HG02852 (cell line): Measurements from ENCODE around the gene NFU1.
A peak's percentile ranks its signal among the peaks of the same experiment; 100 is the strongest.
"Not testable (repeated sequence)": the region's sequence is repeated elsewhere in the genome, so short reads cannot be mapped to it uniquely, and the experiment has no call there.

ENCODE experiments used
- ATAC-seq: cut with Tn5 transposase; IDR thresholded peaks from one replicate; pipeline ENCODE4 v1.9.1; 2021; ENCODE audit warnings: mild to moderate bottlenecking, moderate library complexity; ENCODE audit not compliant: unreplicated experiment

The NFU1 gene

DNA sequence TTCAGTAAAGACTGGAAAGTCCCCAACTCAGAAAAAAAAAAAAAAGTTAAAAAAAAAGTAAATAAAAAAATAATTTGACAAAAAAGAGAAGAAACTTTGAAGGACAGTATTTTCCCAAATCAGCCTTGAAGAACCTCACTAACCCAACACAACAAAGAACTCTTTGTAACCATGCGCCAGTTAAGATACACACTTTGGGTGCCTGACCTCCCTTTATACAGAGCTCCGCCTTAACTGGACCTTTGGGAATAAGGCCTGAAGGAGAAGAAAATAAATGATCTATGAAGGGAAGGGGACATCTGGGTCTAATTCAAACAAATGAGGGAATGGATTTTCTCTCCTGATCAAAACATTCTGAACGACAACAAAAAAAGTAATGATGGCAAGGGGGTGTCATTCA, 48.0 kb downstream of the NFU1 start:
- ATAC-seq, result no peak

DNA sequence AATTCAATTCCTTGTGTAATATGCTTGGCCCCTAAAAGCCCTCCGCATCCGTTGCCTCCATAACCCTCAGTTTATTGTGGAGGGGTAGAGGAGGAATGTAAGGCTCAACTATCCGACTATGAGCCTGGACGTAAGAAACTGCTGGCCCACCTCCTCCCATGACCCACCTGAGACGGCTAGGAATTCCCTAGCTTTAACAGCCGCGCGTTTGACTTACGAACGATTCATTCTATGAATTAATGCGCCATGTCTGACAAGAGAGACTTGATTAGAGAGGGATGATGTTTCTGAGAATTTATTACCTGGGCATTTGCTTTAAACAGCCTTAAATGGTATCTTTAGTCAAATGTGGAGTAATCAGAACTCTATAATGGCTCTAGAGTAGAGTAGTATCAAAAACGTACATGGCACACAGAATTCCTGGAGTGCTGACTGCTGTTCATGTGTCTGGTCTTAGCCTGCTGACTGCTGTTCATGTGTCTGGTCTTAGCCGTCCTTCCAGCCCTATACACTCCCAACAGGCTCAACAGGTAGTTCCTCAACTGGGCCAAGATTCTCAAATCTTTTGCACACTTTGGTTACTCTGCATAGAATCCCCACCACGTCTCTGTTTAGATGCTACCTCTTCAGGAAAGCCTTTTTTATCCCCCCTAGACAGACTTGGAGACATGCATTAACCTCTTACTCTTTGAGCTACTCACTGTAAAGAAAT, 49.3 kb downstream of the NFU1 start:
- ATAC-seq, result no peak

DNA sequence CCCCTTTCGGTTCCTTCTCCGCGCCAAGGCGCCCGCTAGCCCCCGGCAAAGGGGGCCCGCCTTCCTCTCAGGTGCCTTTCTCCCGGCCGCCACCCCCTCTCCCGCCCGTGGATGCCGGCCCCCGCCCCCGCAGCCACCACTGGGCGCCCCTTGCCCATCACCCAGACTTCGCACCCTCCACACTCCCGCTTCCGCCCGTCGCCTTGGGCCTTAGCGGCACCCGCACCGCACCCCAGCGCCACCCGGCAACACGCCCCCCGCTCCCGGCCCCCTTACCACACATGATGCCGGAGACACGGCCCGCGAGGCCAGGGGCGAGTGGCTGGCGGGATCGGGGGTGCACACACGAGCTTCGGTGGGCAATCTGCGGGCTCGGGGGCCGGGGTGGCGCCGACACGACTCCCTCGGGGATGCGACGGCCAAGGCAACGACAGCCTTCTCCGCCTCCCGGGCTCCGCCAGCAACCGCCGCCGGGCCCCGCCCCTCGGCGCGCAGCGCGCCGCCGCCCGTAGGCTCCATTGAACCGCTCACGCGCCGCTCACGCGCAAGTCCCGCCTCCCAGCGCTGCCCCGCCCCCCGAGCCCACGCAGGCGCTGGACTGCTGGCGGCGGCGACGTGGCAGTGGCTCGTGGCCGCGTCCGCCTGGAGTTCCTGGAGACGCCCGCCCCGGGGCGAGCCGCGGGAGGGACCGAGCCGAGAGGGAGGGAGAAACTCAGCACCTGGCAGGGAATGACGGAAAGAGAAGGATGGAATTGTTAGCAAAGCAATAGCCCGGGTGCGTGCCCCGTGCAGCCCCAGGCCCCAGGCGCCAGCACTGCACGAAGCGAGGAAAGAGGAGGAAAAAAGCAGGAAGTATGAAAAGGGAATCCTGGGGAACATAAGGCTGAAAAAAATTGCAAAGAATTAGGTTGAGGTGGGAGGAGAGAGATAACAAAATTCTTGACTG, 50.2 kb downstream of the NFU1 start, which contains the start of gene GFPT1:
GFPT1 (minus strand) TSS at position 439 of the 946 bp plus-strand sequence; CDS start at position 283, 156 bp downstream.
- peak; percentile 84 for ATAC-seq

GRCh38 chr2:69386360-69386759, 50.9 kb downstream of the NFU1 start:
- ATAC-seq, result peak; percentile 6

GRCh38 chr2:69385443-69386151, 51.6 kb downstream of the NFU1 start:
- no peak for ATAC-seq

- ATAC-seq, result no peak
Measured at GRCh38 chr2:69384618-69385081, 52.6 kb downstream of the NFU1 start.

- no peak for ATAC-seq
Measured at GRCh38 chr2:69383176-69383812, 53.9 kb downstream of the NFU1 start.

GRCh38 chr2:69382547-69382946, 54.7 kb downstream of the NFU1 start:
- ATAC-seq, result no peak

DNA sequence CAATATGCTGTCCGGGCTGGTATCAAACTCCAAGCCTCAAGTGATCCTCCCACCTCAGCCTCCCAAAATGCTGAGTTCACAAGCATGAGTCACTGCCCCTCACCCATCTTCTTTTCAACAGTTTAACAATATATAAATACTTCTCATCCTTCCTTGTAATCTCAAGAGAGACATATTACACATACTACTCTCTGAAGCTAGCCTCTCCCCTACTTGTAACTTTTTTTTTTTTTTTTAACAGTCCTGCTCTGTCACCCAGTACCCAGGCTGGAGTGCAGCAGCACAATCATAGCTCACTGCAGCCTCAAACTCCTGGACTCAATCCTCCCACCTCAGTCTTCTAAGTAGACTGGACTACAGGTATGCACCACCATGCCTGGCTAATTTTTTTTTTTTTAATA, 55.9 kb downstream of the NFU1 start:
- ATAC-seq, result no peak

- no peak for ATAC-seq
Measured at GRCh38 chr2:69380072-69380917, 56.9 kb downstream of the NFU1 start.

GRCh38 chr2:69376403-69376802, 60.8 kb downstream of the NFU1 start:
- no peak for ATAC-seq

GRCh38 chr2:69375494-69376353, 61.5 kb downstream of the NFU1 start:
- ATAC-seq, result no peak

DNA sequence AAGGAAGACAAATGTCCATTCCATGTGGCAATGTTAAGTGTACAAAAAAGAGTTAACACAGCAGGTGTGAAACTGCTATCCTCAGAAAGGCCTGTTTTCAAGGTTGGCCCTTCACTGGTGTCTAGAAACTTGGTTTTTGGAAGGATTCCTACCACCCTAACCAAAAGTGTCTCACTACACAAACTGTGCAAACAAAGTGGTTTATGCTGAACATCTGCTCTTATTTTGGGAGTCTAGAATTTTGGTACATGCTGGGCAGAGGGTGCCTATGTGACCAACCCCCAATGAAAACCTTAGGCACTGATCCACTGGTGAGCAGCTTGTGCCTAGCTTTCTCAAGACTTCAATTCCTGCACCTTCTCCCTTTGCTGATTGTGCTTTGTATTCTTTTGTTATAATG, 64.5 kb downstream of the NFU1 start:
- no peak for ATAC-seq

DNA sequence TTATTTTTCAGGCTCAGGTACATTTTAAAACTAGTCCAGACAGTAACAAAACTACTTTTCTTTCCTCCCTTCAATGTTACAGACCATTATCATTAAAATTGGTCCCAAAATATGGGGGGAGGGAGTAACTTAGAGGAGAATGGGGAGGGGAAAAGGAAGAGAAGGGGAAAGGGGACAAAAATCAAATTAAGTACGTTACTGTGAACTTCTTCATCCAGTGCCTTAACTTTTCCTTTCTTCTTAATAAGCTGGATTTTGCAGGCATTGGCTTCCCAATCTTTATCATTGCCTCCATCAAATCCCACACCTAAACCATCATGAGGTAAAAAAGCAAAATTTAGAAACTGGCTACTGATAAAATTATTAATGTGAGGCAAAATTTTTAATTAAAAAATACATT, 67.4 kb downstream of the NFU1 start:
- ATAC-seq, result no peak

- no peak for ATAC-seq
Measured at GRCh38 chr2:69368588-69368987, 68.6 kb downstream of the NFU1 start.

- no peak for ATAC-seq
Measured at GRCh38 chr2:69359371-69359770, 77.9 kb downstream of the NFU1 start.

- no peak for ATAC-seq
Measured at GRCh38 chr2:69358914-69359313, 78.3 kb downstream of the NFU1 start.

DNA sequence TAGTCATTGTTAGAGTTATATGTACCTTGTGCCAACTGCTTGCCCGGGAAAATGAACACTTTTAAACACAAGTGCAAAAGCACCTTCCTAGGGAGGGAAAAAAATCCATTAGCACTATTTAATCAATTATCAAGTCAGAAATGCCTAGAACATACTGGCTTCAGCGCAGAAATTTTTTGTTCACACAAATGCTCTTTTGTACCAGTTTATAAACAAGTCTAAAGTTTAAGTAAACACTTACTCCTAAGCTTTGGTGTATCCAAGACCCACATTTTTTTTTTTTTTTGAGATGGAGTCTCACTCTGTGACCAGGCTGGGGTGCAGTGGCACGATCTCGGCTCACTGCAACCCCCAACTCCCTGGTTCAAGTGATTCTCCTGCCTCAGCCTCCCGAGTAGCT, 80.8 kb downstream of the NFU1 start:
- no peak for ATAC-seq

DNA sequence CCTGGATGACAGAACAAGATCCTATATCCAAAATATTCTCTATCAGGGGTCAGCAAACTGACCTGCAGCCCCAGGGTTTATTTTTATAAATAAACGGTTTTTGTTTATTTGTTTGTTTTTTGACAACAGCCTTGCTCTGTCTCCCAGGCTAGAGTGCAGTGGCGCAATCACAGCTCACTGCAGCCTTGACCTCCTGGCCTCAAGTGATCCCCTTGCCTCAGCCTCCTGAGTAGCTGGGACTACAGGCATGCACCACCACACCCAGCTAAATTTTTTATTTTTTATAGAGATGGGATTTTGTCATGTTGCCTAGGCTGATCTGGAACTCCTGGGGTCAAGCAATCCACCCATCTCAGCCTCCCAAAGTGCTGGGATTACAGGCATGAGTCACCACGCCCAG, 82.3 kb downstream of the NFU1 start:
- ATAC-seq, result not testable (repeated sequence)
